Esophagus muscularis mucosa (tissue), 4 donors: ENCODE data around the gene GXYLT1. TPM values are rescaled to one million over a fixed set of nuclear protein-coding genes. Genes with fewer than 3 reads are reported as not detected.

Source experiments
- DNase-seq: peaks from one replicate; pipeline ENCODE4 v3.0.0-alpha.2; 2017; ENCODE audit errors: extremely low spot score
- H3K27ac ChIP-seq, 4 donors: fragments of 200-600 bp; sonication (generic); replicated peaks in 1 of 4; 1 replicate in 3 of 4; 2 replicates in 1 of 4; pipeline ENCODE4 v1.5.1; 2016 to 2019; ENCODE audit warnings: mild to moderate bottlenecking in 1 of 4
- H3K27me3 ChIP-seq, 4 donors: fragments of 200-600 bp; sonication (generic); one replicate each; pipeline versions ENCODE4 v1.5.1 to v1.6.0; 2016 to 2019
- H3K36me3 ChIP-seq, 4 donors: fragments of 200-600 bp; sonication (generic); one replicate each; pipeline ENCODE4 v1.5.1; 2016 to 2019
- H3K4me1 ChIP-seq, 4 donors: fragments of 200-600 bp; sonication (generic); one replicate each; pipeline ENCODE4 v1.5.1; 2016 to 2019
- H3K4me3 ChIP-seq, 4 donors: fragments of 200-600 bp; sonication (generic); 1 replicate in 2 of 4; 2 replicates in 2 of 4; pipeline ENCODE4 v1.5.1; 2016 to 2019; ENCODE audit warnings: mild to moderate bottlenecking in 4 of 4, moderate library complexity in 1 of 4
- H3K9me3 ChIP-seq, 4 donors: fragments of 200-600 bp; sonication (generic); 1 replicate in 3 of 4; 2 replicates in 1 of 4; pipeline ENCODE4 v1.5.1; 2016 to 2019
- EP300 ChIP-seq: sonication (generic); formaldehyde crosslinking; IDR thresholded peaks from one replicate; pipeline ENCODE4 v1.6.1; 2017; ENCODE audit warnings: antibody characterized with exemption
- POLR2A ChIP-seq: fragments of 450-650 bp; IDR thresholded peaks from one replicate; pipeline ENCODE4 v1.6.1; 2017; ENCODE audit warnings: antibody characterized with exemption, moderate library complexity, mild to moderate bottlenecking, low read depth
- POLR2AphosphoS5 ChIP-seq, 2 donors: sonication (generic); formaldehyde crosslinking; IDR thresholded peaks; one replicate each; pipeline ENCODE4 v1.6.1; 2017; ENCODE audit warnings: antibody characterized with exemption in 2 of 2
- WGBS: methylation state at CpG from one replicate; pipeline ENCODE4 v1.1.5; 2018; 5-methylcytosine and 5-hydroxymethylcytosine counted together
- intact Hi-C: fragments of 100-400 bp; cut with DNase I; formaldehyde crosslinking; loops from one replicate; pipeline ENCODE4 v1.15.1; 2023
- total RNA-seq, 4 donors: library from RNA; depleted of rRNA; stranded (reverse); fragments of >200 nt; gene quantifications; one replicate each; pipeline versions ENCODE4 v1.1.0 to v1.2.1, GENCODE V29; 2016
- TF ChIP-seq, protein P1 (sequence below), 3 experiments: fragments of 200-600 bp in 2 of 3; fragments of 450-650 bp in 1 of 3; sonication (generic) in 2 of 3; IDR thresholded peaks; one replicate each; pipeline ENCODE4 v1.5.1; 2017 to 2019; ENCODE audit warnings: antibody characterized with exemption in 3 of 3, mild to moderate bottlenecking in 2 of 3, moderate library complexity in 1 of 3

GXYLT1 gene
- total RNA-seq, 4 donors from 2014 or later: 9.7 to 13.7 (median 12.1) TPM

DNA sequence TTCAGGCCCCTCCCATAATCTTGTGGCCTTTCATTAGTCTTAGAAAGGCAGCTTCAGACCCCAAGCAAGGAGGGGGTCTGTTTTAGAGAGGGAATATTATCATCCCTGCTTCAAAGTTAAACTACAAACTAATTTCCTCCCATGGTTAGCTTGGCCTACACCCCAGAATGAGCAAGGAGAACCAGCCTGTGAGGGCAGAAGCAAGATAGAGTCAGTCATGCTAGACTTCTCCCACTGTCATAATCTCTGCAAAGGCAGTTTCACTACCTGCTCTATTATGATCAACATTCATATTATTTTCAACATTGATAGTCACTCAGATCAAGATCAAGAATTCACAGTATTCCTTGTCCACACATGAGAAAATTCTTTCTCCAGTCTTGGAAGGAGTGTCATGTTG lies 105.1 kb downstream of the GXYLT1 start:
- Histone ChIP-seq H3K9me3 (peaks cover 0 to 7% (median 3%) of the 10 kb centered on the region in 4 donors), H3K4me1 (no peaks in the 10 kb centered on the region), H3K27ac (no peak overlapping the region), H3K27me3 (no peaks in the 10 kb centered on the region), H3K4me3 (no peak overlapping the region), H3K36me3 (no peaks in the 10 kb centered on the region)
- no peak for DNase-seq
- intact Hi-C loops: no loop called here
- TF ChIP-seq POLR2A (no peak), EP300 (no peak), POLR2AphosphoS5 (IDR thresholded peaks at IDR 0.05) (no peak)
- TF ChIP-seq, protein P1, sequence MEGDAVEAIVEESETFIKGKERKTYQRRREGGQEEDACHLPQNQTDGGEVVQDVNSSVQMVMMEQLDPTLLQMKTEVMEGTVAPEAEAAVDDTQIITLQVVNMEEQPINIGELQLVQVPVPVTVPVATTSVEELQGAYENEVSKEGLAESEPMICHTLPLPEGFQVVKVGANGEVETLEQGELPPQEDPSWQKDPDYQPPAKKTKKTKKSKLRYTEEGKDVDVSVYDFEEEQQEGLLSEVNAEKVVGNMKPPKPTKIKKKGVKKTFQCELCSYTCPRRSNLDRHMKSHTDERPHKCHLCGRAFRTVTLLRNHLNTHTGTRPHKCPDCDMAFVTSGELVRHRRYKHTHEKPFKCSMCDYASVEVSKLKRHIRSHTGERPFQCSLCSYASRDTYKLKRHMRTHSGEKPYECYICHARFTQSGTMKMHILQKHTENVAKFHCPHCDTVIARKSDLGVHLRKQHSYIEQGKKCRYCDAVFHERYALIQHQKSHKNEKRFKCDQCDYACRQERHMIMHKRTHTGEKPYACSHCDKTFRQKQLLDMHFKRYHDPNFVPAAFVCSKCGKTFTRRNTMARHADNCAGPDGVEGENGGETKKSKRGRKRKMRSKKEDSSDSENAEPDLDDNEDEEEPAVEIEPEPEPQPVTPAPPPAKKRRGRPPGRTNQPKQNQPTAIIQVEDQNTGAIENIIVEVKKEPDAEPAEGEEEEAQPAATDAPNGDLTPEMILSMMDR (IDR thresholded peaks at IDR 0.05): no peak

- DNase-seq: no peak
- Histone ChIP-seq H3K27ac (no peak overlapping the region), H3K4me1 (no peaks in the 10 kb centered on the region), H3K27me3 (no peaks in the 10 kb centered on the region), H3K36me3 (no peaks in the 10 kb centered on the region), H3K4me3 (no peak overlapping the region), H3K9me3 (peaks cover 0 to 7% (median 3%) of the 10 kb centered on the region in 4 donors)
- TF ChIP-seq POLR2AphosphoS5 (IDR thresholded peaks at IDR 0.05) (no peak), POLR2A (no peak), EP300 (no peak)
- TF ChIP-seq, protein P1 (IDR thresholded peaks at IDR 0.05): no peak
- intact Hi-C loops: no loop called here
- 86% methylated on average over 5 of the region's 5 CpGs for WGBS
Observed at GRCh38 chr12:42039176-42039575, 105.5 kb downstream of the GXYLT1 start.

GRCh38 chr12:42031847-42032564 lies 112.7 kb downstream of the GXYLT1 start:
- WGBS: 87% methylated on average over 4 of the region's 4 CpGs
- Histone ChIP-seq H3K4me1 (no peaks in the 10 kb centered on the region), H3K4me3 (no peak overlapping the region), H3K9me3 (peaks cover 0 to 7% (median 3%) of the 10 kb centered on the region in 4 donors), H3K27me3 (no peaks in the 10 kb centered on the region), H3K27ac (no peak overlapping the region), H3K36me3 (no peaks in the 10 kb centered on the region)
- TF ChIP-seq EP300 (no peak), POLR2A (no peak), POLR2AphosphoS5 (IDR thresholded peaks at IDR 0.05) (no peak)
- TF ChIP-seq, protein P1 (IDR thresholded peaks at IDR 0.05): no peak
- intact Hi-C loops: no loop called here
- no peak for DNase-seq

Other genes with a start within 250 kb of the GXYLT1 start
- gene YAF2, start 93.4 kb upstream of the GXYLT1 start, total RNA-seq: 10 to 100 TPM; 16.8 to 30.3 (median 20.4) TPM
- 10 to 100 TPM; 36.3 to 71.0 (median 42.4) TPM for gene ZCRB1, start 181.2 kb upstream of the GXYLT1 start, total RNA-seq
- 10 to 100 TPM; 40.0 to 45.3 (median 42.1) TPM for gene PPHLN1, start 181.3 kb upstream of the GXYLT1 start, total RNA-seq